HG03575 (cell line): ENCODE data around the gene RANGRF.
"Not testable (repeated sequence)": the region's sequence is repeated elsewhere in the genome, so short reads cannot be mapped to it uniquely, and the experiment has no call there.

Experiments
- ATAC-seq: cut with Tn5 transposase; IDR thresholded peaks from one replicate; pipeline ENCODE4 v1.9.1; 2021; ENCODE audit not compliant: unreplicated experiment, insufficient number of reproducible peaks, low FRiP score; ENCODE audit errors: extremely low read depth

RANGRF gene

GRCh38 chr17:8288336-8289102, at the start of gene RANGRF:
Gene RANGRF (plus strand): TSS chr17:8288670. CDS start chr17:8288789, 119 bp downstream.
- no peak for ATAC-seq

- ATAC-seq: no peak
Observed at GRCh38 chr17:8243827-8244226, 44.6 kb upstream of the RANGRF start.

- ATAC-seq: no peak
Observed at GRCh38 chr17:8244768-8245167, 43.7 kb upstream of the RANGRF start.

GRCh38 chr17:8248751-8249607, 39.5 kb upstream of the RANGRF start, which contains the start of gene PFAS:
Gene PFAS (plus strand): TSS chr17:8249289. CDS start chr17:8253938, 4,649 bp downstream.
- no peak for ATAC-seq

GRCh38 chr17:8249621-8250500, 38.6 kb upstream of the RANGRF start:
- no peak for ATAC-seq

- ATAC-seq: not testable (repeated sequence)
Observed at GRCh38 chr17:8251411-8251810, 37.1 kb upstream of the RANGRF start.

- no peak for ATAC-seq
Observed at GRCh38 chr17:8253801-8254200, 34.7 kb upstream of the RANGRF start.

- ATAC-seq: no peak
Observed at GRCh38 chr17:8254881-8255280, 33.6 kb upstream of the RANGRF start.

- ATAC-seq: no peak
Observed at GRCh38 chr17:8255499-8255898, 33.0 kb upstream of the RANGRF start.

- ATAC-seq: no peak
Observed at GRCh38 chr17:8256291-8256690, 32.2 kb upstream of the RANGRF start.

- ATAC-seq: no peak
Observed at GRCh38 chr17:8256691-8257090, 31.8 kb upstream of the RANGRF start.

GRCh38 chr17:8257801-8258200, 30.7 kb upstream of the RANGRF start:
- no peak for ATAC-seq

GRCh38 chr17:8264320-8264719, 24.1 kb upstream of the RANGRF start:
- no peak for ATAC-seq

- ATAC-seq: no peak
Observed at GRCh38 chr17:8264836-8265542, 23.5 kb upstream of the RANGRF start.

GRCh38 chr17:8266648-8267479, 21.6 kb upstream of the RANGRF start:
- ATAC-seq: no peak

GRCh38 chr17:8267480-8268147, 20.9 kb upstream of the RANGRF start:
- no peak for ATAC-seq

GRCh38 chr17:8268550-8269298, 19.7 kb upstream of the RANGRF start:
- ATAC-seq: no peak
